ENCODE data around the gene FASTKD1.

FASTKD1 gene

GRCh38 chr2:169513094-169513493, 60.6 kb downstream of the FASTKD1 start:
- H3K4me3 ChIP-seq (ENCODE audit: low read depth in 1 of 2, low read length in 2 of 2): no peak overlapping the region
- DNase-seq: no peak
- H3K9ac ChIP-seq (ENCODE audit: low read depth, low read length): no peak overlapping the region
- no peak overlapping the region for H3K4me2 ChIP-seq (ENCODE audit: insufficient read depth, low read length)
- H3K4me1 ChIP-seq (ENCODE audit: insufficient read depth, low read length): no peaks in the 10 kb centered on the region
- TF ChIP-seq, protein P1, sequence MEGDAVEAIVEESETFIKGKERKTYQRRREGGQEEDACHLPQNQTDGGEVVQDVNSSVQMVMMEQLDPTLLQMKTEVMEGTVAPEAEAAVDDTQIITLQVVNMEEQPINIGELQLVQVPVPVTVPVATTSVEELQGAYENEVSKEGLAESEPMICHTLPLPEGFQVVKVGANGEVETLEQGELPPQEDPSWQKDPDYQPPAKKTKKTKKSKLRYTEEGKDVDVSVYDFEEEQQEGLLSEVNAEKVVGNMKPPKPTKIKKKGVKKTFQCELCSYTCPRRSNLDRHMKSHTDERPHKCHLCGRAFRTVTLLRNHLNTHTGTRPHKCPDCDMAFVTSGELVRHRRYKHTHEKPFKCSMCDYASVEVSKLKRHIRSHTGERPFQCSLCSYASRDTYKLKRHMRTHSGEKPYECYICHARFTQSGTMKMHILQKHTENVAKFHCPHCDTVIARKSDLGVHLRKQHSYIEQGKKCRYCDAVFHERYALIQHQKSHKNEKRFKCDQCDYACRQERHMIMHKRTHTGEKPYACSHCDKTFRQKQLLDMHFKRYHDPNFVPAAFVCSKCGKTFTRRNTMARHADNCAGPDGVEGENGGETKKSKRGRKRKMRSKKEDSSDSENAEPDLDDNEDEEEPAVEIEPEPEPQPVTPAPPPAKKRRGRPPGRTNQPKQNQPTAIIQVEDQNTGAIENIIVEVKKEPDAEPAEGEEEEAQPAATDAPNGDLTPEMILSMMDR (IDR thresholded peaks at IDR 0.05; ENCODE audit: borderline replicate concordance, extremely low read depth, low read length, poor library complexity, severe bottlenecking): no peak
- no peak for TF ChIP-seq EZH2 (IDR thresholded peaks at IDR 0.05; ENCODE audit: borderline replicate concordance, low read depth, low read length, severe bottlenecking)
- H3K79me2 ChIP-seq (ENCODE audit: insufficient read depth, low read length): no peaks in the 10 kb centered on the region
- no peaks in the 10 kb centered on the region for H3K36me3 ChIP-seq (ENCODE audit: insufficient read depth, low read length)
- no peak for ATAC-seq (ENCODE audit: insufficient read depth, low read depth)
- H3K9me3 ChIP-seq (ENCODE audit: insufficient read depth, low read length, severe bottlenecking): no peaks in the 10 kb centered on the region
- no peaks in the 10 kb centered on the region for H4K20me1 ChIP-seq (ENCODE audit: insufficient read depth, low read length)
- H3K27me3 ChIP-seq (ENCODE audit: insufficient read depth, low read length, poor library complexity): no peaks in the 10 kb centered on the region
- H2AFZ ChIP-seq (ENCODE audit: low read depth, low read length): no peak overlapping the region
- H3K27ac ChIP-seq (ENCODE audit: low read length): no peak overlapping the region

DNA sequence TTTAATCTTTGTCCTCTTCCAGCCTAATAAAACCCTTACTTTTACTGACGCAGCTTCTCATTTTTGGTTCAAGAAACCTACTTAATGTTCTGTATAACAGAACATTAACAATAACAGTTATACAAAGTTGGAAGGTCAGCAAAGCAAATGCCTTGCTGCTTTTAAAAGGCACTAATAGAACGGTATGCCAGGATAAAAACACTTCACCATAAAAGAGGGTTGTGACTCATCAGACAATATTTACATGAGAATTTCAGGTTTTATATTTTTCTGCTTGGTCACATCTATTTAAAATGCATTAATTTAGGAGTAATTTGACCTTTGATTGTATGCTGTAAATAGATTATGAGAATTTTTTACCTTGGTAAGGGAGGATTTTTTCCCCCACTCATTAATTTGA, 61.1 kb downstream of the FASTKD1 start:
- H3K27me3 ChIP-seq (ENCODE audit: insufficient read depth, low read length, poor library complexity): no peaks in the 10 kb centered on the region
- no peaks in the 10 kb centered on the region for H3K36me3 ChIP-seq (ENCODE audit: insufficient read depth, low read length)
- no peak overlapping the region for H3K9ac ChIP-seq (ENCODE audit: low read depth, low read length)
- no peaks in the 10 kb centered on the region for H3K79me2 ChIP-seq (ENCODE audit: insufficient read depth, low read length)
- H3K9me3 ChIP-seq (ENCODE audit: insufficient read depth, low read length, severe bottlenecking): no peaks in the 10 kb centered on the region
- H2AFZ ChIP-seq (ENCODE audit: low read depth, low read length): no peak overlapping the region
- no peak overlapping the region for H3K27ac ChIP-seq (ENCODE audit: low read length)
- H3K4me3 ChIP-seq (ENCODE audit: low read depth in 1 of 2, low read length in 2 of 2): no peak overlapping the region
- no peak overlapping the region for H3K4me2 ChIP-seq (ENCODE audit: insufficient read depth, low read length)
- no peak for TF ChIP-seq EZH2 (IDR thresholded peaks at IDR 0.05; ENCODE audit: borderline replicate concordance, low read depth, low read length, severe bottlenecking)
- TF ChIP-seq, protein P1 (IDR thresholded peaks at IDR 0.05; ENCODE audit: borderline replicate concordance, extremely low read depth, low read length, poor library complexity, severe bottlenecking): no peak
- no peaks in the 10 kb centered on the region for H3K4me1 ChIP-seq (ENCODE audit: insufficient read depth, low read length)
- DNase-seq: no peak
- no peaks in the 10 kb centered on the region for H4K20me1 ChIP-seq (ENCODE audit: insufficient read depth, low read length)
- ATAC-seq (ENCODE audit: insufficient read depth, low read depth): no peak

- no peak for ATAC-seq (ENCODE audit: insufficient read depth, low read depth)
- Histone ChIP-seq H3K27ac (ENCODE audit: low read length) (no peak overlapping the region), H3K9ac (ENCODE audit: low read depth, low read length) (no peak overlapping the region), H4K20me1 (ENCODE audit: insufficient read depth, low read length) (no peaks in the 10 kb centered on the region), H3K36me3 (ENCODE audit: insufficient read depth, low read length) (no peaks in the 10 kb centered on the region), H3K4me1 (ENCODE audit: insufficient read depth, low read length) (no peaks in the 10 kb centered on the region), H2AFZ (ENCODE audit: low read depth, low read length) (no peak overlapping the region), H3K27me3 (ENCODE audit: insufficient read depth, low read length, poor library complexity) (no peaks in the 10 kb centered on the region), H3K4me2 (ENCODE audit: insufficient read depth, low read length) (no peak overlapping the region), H3K4me3 (ENCODE audit: low read depth in 1 of 2, low read length in 2 of 2) (no peak overlapping the region), H3K9me3 (ENCODE audit: insufficient read depth, low read length, severe bottlenecking) (no peaks in the 10 kb centered on the region), H3K79me2 (ENCODE audit: insufficient read depth, low read length) (no peaks in the 10 kb centered on the region)
- no peak for TF ChIP-seq EZH2 (IDR thresholded peaks at IDR 0.05; ENCODE audit: borderline replicate concordance, low read depth, low read length, severe bottlenecking)
- TF ChIP-seq, protein P1 (IDR thresholded peaks at IDR 0.05; ENCODE audit: borderline replicate concordance, extremely low read depth, low read length, poor library complexity, severe bottlenecking): no peak
- no peak for DNase-seq
Measured at GRCh38 chr2:169511818-169512217, 61.8 kb downstream of the FASTKD1 start.

GRCh38 chr2:169510496-169510895, 63.2 kb downstream of the FASTKD1 start:
- Histone ChIP-seq H3K9me3 (ENCODE audit: insufficient read depth, low read length, severe bottlenecking) (no peaks in the 10 kb centered on the region), H3K4me1 (ENCODE audit: insufficient read depth, low read length) (no peaks in the 10 kb centered on the region), H3K4me3 (ENCODE audit: low read depth in 1 of 2, low read length in 2 of 2) (no peak overlapping the region), H3K9ac (ENCODE audit: low read depth, low read length) (no peak overlapping the region), H3K27ac (ENCODE audit: low read length) (no peak overlapping the region), H4K20me1 (ENCODE audit: insufficient read depth, low read length) (no peaks in the 10 kb centered on the region), H3K36me3 (ENCODE audit: insufficient read depth, low read length) (no peaks in the 10 kb centered on the region), H3K27me3 (ENCODE audit: insufficient read depth, low read length, poor library complexity) (no peaks in the 10 kb centered on the region), H3K4me2 (ENCODE audit: insufficient read depth, low read length) (no peak overlapping the region), H3K79me2 (ENCODE audit: insufficient read depth, low read length) (no peaks in the 10 kb centered on the region), H2AFZ (ENCODE audit: low read depth, low read length) (no peak overlapping the region)
- no peak for ATAC-seq (ENCODE audit: insufficient read depth, low read depth)
- DNase-seq: no peak
- TF ChIP-seq, protein P1 (IDR thresholded peaks at IDR 0.05; ENCODE audit: borderline replicate concordance, extremely low read depth, low read length, poor library complexity, severe bottlenecking): no peak
- no peak for TF ChIP-seq EZH2 (IDR thresholded peaks at IDR 0.05; ENCODE audit: borderline replicate concordance, low read depth, low read length, severe bottlenecking)

Measured in DND-41 (cell line).